Measurements from ENCODE around the gene RRN3.
A peak's percentile ranks its signal among the peaks of the same experiment; 100 is the strongest.
"Not testable (repeated sequence)": the region's sequence is repeated elsewhere in the genome, so short reads cannot be mapped to it uniquely, and the experiment has no call there.

Gene RRN3

DNA sequence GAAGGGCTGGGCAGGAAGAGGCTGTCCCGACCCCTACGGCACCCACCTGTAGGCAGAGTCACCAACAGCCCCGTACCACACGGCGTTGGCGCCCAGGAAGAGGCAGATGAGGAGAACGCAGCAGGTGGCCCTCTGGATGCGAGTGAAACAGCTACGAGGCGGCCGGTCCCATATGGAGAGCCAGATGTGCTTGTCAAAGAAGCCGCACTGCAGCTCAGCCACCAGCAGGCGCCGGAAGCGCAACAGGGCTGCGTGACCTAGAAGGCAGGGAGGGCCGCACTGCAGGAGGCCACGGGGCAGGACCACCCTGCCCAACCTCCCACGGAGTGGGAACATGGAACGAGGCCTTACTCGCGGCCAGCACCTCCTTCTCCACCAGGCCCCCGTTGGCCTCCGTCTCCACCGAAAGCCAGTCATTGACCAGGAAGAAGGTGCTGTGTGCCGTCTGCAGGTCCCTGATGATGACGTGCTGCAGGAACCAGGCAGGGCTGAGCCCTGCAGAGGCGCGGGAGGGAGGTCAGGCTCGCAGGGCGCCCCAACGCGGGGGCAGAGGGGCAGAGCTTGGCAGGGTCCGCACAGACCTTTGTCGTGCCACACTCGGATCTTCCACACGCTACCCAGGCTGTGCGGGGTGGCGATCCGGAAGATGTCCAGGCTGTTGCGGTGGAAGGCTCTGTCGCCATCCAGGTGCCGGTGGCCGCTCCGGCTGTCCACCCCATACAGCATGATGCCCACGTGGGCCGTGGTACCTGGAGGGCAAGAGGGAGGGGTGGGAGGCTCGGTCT lies 33.8 kb upstream of the RRN3 start:
- H3K9me3 ChIP-seq (ENCODE audit: insufficient read depth, low read length, severe bottlenecking); H3K4me3 ChIP-seq (ENCODE audit: low read depth in 1 of 2, low read length in 2 of 2); H3K27ac ChIP-seq (ENCODE audit: low read length); H3K4me2 ChIP-seq (ENCODE audit: insufficient read depth, low read length); H3K36me3 ChIP-seq (ENCODE audit: insufficient read depth, low read length); H3K27me3 ChIP-seq (ENCODE audit: insufficient read depth, low read length, poor library complexity); ATAC-seq (ENCODE audit: insufficient read depth, low read depth); H3K9ac ChIP-seq (ENCODE audit: low read depth, low read length); DNase-seq; H2AFZ ChIP-seq (ENCODE audit: low read depth, low read length); H3K79me2 ChIP-seq (ENCODE audit: insufficient read depth, low read length); H3K4me1 ChIP-seq (ENCODE audit: insufficient read depth, low read length); H4K20me1 ChIP-seq (ENCODE audit: insufficient read depth, low read length): not testable (repeated sequence)

DNA sequence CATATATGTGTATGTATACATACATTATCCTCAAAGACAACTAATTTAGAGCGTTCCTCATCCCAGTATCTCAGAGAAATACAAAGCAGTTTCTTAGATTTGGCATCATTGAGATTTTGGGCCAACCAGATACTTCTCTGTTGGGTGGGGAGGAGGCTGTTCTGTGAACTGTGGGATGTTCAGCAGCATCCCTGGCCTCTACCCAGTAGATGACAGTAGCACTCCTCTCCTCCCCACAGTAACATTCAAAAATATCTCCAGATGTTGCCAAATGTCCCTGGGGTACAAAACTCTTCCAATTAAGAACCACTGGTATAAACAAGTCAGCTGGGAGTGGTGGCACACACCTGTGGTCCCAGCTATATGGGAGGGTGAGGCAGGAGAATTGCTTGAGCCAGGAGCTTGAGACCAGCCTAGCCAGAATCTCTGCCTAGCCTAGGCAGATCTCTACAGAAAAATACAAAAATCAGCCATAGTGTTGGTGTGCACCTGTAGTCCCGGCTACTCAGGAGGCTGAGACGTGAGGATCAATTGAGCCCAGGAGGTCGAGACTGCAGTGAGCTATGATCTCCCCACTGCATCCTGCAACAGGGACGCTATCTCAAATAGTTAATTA lies 6.4 kb upstream of the RRN3 start:
- not testable (repeated sequence) for H3K36me3 ChIP-seq (ENCODE audit: insufficient read depth, low read length)
- ATAC-seq (ENCODE audit: insufficient read depth, low read depth), result 0 out of 3 replicates have a peak, but pooled peaks have one; percentile 14

DNA sequence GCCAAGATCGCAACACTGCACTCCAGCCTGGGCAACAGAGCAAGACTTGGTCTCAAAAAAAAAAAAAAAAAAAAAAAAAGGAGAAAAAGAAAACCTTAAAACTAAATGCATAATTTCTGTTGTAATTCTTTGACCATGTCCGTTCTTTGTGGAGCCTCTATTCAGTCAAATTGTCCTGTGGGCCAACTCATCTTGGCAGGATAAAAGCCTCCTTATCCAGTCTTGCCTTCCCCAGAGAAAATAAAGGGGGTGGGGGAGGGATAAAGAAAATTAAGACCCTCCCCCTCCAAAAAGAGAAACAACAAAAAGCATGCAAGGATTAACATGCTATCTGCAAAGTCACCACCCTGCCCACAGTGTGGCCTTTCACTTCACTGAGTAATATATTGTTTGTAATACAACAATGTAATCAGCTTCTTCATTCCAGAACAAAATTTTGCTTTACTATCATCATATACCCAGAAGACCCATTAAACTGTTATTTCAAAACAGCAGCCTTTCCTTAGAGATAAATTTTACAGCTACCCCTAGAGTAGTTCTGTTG lies 5.4 kb upstream of the RRN3 start:
- H3K9ac ChIP-seq (ENCODE audit: low read depth, low read length); DNase-seq; H2AFZ ChIP-seq (ENCODE audit: low read depth, low read length); H3K4me3 ChIP-seq (ENCODE audit: low read depth in 1 of 2, low read length in 2 of 2); H3K9me3 ChIP-seq (ENCODE audit: insufficient read depth, low read length, severe bottlenecking); H3K4me1 ChIP-seq (ENCODE audit: insufficient read depth, low read length); ATAC-seq (ENCODE audit: insufficient read depth, low read depth); H3K27ac ChIP-seq (ENCODE audit: low read length); H3K27me3 ChIP-seq (ENCODE audit: insufficient read depth, low read length, poor library complexity); H3K4me2 ChIP-seq (ENCODE audit: insufficient read depth, low read length); H3K36me3 ChIP-seq (ENCODE audit: insufficient read depth, low read length); H4K20me1 ChIP-seq (ENCODE audit: insufficient read depth, low read length); H3K79me2 ChIP-seq (ENCODE audit: insufficient read depth, low read length): not testable (repeated sequence)

More for the DNA sequence above, 6.4 kb upstream of the RRN3 start:
- H3K27ac ChIP-seq (ENCODE audit: low read length); H3K79me2 ChIP-seq (ENCODE audit: insufficient read depth, low read length); H3K4me2 ChIP-seq (ENCODE audit: insufficient read depth, low read length); H2AFZ ChIP-seq (ENCODE audit: low read depth, low read length); H3K27me3 ChIP-seq (ENCODE audit: insufficient read depth, low read length, poor library complexity); H3K4me1 ChIP-seq (ENCODE audit: insufficient read depth, low read length); H3K9ac ChIP-seq (ENCODE audit: low read depth, low read length); DNase-seq; H4K20me1 ChIP-seq (ENCODE audit: insufficient read depth, low read length); H3K4me3 ChIP-seq (ENCODE audit: low read depth in 1 of 2, low read length in 2 of 2); H3K9me3 ChIP-seq (ENCODE audit: insufficient read depth, low read length, severe bottlenecking): not testable (repeated sequence)

DNA sequence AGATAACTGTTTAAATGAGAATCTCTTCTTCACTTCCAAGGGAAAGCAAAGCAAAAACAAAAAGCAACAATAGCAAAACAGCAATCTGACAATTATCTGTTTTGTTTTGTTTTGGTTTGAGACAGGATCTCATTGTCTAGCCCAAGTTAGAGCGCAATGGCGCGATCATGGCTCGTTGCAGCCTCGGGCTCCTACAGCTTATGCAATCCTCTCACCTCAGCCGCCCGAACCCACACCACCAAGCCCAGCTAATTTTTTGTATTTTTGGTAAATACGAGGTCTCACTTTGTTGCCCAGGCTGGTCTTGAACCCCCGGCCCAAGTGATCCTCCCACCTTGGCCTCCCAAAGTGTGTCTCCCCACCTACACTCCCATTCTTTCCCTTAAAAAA lies 2.5 kb upstream of the RRN3 start:
- Histone ChIP-seq H3K4me1 (ENCODE audit: insufficient read depth, low read length) (peaks cover 16% of the 10 kb centered on the region), H3K79me2 (ENCODE audit: insufficient read depth, low read length) (peaks cover 26% of the 10 kb centered on the region)
- not testable (repeated sequence) for H3K4me3 ChIP-seq (ENCODE audit: low read depth in 1 of 2, low read length in 2 of 2); H2AFZ ChIP-seq (ENCODE audit: low read depth, low read length); H3K36me3 ChIP-seq (ENCODE audit: insufficient read depth, low read length); H3K9me3 ChIP-seq (ENCODE audit: insufficient read depth, low read length, severe bottlenecking); DNase-seq; ATAC-seq (ENCODE audit: insufficient read depth, low read depth); H3K9ac ChIP-seq (ENCODE audit: low read depth, low read length); H3K27me3 ChIP-seq (ENCODE audit: insufficient read depth, low read length, poor library complexity); H4K20me1 ChIP-seq (ENCODE audit: insufficient read depth, low read length); H3K4me2 ChIP-seq (ENCODE audit: insufficient read depth, low read length); H3K27ac ChIP-seq (ENCODE audit: low read length)

DNA sequence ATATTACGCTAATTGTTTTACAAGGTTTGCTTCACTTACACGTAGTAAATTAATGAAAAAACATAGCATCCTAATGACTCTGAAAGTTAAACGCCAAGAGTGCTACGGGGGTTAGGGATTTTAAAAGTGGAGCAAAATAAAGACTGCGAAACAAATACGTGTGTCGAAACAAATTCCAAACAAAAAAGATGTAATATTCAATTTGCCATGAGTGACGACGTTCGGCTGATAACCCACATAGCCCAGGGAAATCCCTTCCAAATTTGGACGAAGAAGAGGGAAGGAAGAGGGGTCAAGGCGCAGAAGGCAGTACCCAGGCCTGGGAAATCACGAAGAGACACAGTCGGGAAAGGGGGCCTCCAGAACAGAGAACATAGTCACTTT lies 509 bp downstream of the RRN3 start:
- H3K4me3 ChIP-seq (ENCODE audit: low read depth in 1 of 2, low read length in 2 of 2), result peak overlapping the region; percentile 74 to 87; a peak in 3 of 4 replicates
- not testable (repeated sequence) for H3K9me3 ChIP-seq (ENCODE audit: insufficient read depth, low read length, severe bottlenecking); ATAC-seq (ENCODE audit: insufficient read depth, low read depth); DNase-seq; H3K27me3 ChIP-seq (ENCODE audit: insufficient read depth, low read length, poor library complexity); H4K20me1 ChIP-seq (ENCODE audit: insufficient read depth, low read length)
- H3K4me2 ChIP-seq (ENCODE audit: insufficient read depth, low read length), result peak overlapping the region; percentile 79
- peaks cover 29% of the 10 kb centered on the region for H3K79me2 ChIP-seq (ENCODE audit: insufficient read depth, low read length)
- H3K36me3 ChIP-seq (ENCODE audit: insufficient read depth, low read length), result peaks cover 14% of the 10 kb centered on the region; the same call in 1 of the 2 replicates
- H3K4me1 ChIP-seq (ENCODE audit: insufficient read depth, low read length), result peaks cover 16% of the 10 kb centered on the region
- peak overlapping the region; percentile 98 for H2AFZ ChIP-seq (ENCODE audit: low read depth, low read length)
- H3K9ac ChIP-seq (ENCODE audit: low read depth, low read length), result peak overlapping the region; percentile 75
- H3K27ac ChIP-seq (ENCODE audit: low read length), result peak overlapping the region; percentile 74
